HFF-Myc (cell line): ENCODE data around the gene C9orf72.
A peak's percentile ranks its signal among the peaks of the same experiment; 100 is the strongest.
"Not testable (repeated sequence)": the region's sequence is repeated elsewhere in the genome, so short reads cannot be mapped to it uniquely, and the experiment has no call there.

ENCODE experiments used
- DNase-seq: peaks from one replicate; pipeline ENCODE4 v3.0.0-alpha.2; 2011; ENCODE audit warnings: low read depth; ENCODE audit errors: extremely low read depth
- H3K4me3 ChIP-seq: replicated peaks from 2 replicates; pipeline ENCODE4 v1.5.1; 2011; ENCODE audit warnings: low read depth, mild to moderate bottlenecking, control low read depth, low read length
- TF ChIP-seq, protein P1 (sequence below): IDR thresholded peaks from 2 replicates; pipeline ENCODE4 v1.5.1; 2012; ENCODE audit warnings: mild to moderate bottlenecking, low read depth, low read length, control low read depth; ENCODE audit errors: missing control alignments

C9orf72 gene

DNA sequence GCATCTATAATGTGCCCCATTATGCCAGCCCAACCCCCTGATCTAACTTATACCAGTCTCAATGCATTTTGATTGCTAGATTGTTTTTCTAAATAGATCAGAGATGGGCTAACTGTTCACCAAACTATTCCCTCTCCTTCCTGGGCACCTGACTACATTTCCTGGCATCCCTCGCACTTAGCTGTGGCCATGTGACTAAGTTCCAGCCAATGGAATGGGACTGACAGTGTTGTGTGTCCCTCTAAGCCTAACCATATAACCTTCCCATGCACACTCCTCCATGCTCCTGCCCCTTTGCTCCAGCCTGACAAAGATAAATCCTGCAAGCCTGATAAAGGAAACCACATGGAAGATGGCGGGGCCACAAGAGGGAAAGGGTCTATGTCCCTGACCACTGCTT is 61.5 kb downstream of the C9orf72 start:
- DNase-seq: no peak
- TF ChIP-seq, protein P1, sequence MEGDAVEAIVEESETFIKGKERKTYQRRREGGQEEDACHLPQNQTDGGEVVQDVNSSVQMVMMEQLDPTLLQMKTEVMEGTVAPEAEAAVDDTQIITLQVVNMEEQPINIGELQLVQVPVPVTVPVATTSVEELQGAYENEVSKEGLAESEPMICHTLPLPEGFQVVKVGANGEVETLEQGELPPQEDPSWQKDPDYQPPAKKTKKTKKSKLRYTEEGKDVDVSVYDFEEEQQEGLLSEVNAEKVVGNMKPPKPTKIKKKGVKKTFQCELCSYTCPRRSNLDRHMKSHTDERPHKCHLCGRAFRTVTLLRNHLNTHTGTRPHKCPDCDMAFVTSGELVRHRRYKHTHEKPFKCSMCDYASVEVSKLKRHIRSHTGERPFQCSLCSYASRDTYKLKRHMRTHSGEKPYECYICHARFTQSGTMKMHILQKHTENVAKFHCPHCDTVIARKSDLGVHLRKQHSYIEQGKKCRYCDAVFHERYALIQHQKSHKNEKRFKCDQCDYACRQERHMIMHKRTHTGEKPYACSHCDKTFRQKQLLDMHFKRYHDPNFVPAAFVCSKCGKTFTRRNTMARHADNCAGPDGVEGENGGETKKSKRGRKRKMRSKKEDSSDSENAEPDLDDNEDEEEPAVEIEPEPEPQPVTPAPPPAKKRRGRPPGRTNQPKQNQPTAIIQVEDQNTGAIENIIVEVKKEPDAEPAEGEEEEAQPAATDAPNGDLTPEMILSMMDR: no peak
- no peak overlapping the region for H3K4me3 ChIP-seq

DNA sequence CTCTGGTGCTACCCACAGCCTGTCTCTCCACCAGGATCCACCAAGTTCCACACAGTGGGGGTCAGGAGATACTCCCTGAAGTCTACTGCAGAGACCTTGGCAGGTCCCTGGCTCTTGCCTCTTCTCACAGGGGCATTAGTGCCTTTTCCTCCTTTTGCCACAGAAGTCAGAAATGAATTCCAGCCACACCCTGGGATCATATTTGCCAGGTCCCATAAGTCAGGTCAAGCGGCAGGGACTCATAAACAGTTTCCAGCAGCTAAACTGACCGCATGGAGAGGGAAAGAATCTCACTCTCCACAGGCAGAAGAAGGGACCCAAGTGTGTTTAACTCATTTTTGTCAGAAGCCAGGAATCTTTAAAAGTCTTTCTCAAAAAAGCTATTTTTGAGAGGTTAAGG is 62.5 kb downstream of the C9orf72 start:
- DNase-seq: no peak
- no peak overlapping the region for H3K4me3 ChIP-seq
- TF ChIP-seq, protein P1: no peak

DNA sequence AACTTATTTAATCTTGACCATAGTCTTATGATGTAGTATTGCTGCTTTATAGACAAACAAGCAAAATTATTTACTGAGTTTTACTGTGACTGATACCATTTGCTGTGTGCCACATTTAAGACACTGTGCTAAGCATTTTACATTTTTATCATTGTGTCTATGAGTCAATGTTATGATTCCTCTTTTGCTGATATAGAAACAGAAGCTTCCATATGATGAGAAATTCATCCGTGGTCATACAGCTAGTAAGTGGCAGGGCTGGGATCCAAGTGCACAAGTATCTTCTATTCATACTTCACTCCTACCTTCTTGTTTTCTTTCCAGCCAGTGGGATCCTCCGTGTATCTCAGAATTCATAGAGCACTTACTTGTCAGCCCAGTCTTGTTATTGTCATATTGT is 66.3 kb downstream of the C9orf72 start:
- no peak overlapping the region for H3K4me3 ChIP-seq
- DNase-seq: no peak
- TF ChIP-seq, protein P1: no peak

DNA sequence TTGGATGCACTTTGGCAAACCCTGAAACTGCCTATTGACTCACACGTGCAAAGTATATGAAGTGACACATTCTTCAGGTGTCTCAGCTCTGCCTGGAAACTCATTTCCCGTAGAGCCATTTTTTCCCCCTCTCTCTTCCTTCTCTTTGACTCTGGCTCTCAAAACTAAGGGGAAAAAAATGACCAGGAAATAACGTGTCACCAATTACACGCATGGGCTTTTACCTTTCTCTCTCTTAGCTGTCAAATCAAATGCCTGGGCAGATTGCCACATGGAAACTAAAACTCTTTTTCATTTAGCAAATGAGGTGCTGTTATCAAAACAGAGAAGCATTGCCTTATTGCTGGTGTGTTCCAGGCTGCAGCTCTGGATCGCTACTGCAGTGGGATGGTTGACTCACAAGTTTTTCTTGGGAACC is 67.5 kb downstream of the C9orf72 start:
- no peak for DNase-seq
- no peak overlapping the region for H3K4me3 ChIP-seq
- TF ChIP-seq, protein P1: no peak

DNA sequence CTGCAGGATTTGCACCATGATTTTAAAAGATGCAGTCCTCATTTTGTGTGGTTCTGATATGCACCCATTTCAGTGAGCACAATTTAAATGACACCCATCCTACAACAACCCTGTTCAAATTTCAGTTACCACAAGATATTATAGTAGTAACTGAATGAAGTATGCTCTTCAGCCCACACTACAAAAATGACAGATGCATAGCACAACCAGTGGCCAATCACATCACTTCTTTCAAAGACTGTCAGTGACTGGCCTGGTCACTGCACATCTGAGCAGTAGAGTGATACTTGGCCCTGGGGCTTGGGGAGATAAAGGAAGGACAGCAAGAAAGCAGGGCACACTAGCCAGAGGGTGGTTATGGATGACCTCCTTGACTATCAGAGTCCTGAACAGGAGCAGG is 69.0 kb downstream of the C9orf72 start:
- H3K4me3 ChIP-seq: no peak overlapping the region
- TF ChIP-seq, protein P1: no peak
- DNase-seq: no peak

DNA sequence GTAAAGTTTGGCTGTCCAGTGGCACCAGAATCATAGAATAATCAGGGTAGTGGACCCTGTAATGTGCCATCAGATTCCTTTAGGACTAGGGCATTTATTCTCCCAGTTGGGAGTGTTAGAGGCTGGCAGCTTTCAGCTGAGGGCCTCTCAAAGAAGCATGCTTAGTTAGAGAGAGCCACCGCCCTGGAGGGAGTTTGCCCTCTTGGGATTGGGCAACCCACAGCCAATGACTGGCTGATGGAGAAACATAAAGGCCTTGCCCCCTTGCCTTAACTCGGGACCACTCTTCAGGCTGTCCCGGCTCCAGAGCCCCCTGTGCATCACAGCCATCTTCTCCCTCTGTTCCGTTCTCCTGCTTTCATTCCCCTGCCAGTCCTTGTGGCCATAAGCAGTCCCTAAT is 69.7 kb downstream of the C9orf72 start:
- TF ChIP-seq, protein P1: no peak
- DNase-seq: no peak
- no peak overlapping the region for H3K4me3 ChIP-seq

DNA sequence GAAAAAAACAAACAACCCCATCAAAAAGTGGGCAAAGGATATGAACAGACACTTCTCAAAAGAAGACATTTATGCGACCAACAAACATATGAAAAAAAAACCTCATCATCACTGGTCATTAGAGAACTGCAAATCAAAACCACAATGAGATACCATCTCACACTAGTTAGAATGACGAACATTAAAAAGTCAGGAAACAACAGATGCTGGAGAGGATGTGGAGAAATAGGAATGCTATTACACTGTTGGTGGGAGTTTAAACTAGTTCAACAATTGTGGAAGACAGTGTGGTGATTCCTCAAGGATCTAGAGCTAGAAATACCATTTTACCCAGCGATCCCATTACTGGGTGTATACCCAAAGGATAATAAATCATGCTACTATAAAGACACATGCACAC is 72.4 kb downstream of the C9orf72 start:
- DNase-seq, H3K4me3 ChIP-seq: not testable (repeated sequence)

DNA sequence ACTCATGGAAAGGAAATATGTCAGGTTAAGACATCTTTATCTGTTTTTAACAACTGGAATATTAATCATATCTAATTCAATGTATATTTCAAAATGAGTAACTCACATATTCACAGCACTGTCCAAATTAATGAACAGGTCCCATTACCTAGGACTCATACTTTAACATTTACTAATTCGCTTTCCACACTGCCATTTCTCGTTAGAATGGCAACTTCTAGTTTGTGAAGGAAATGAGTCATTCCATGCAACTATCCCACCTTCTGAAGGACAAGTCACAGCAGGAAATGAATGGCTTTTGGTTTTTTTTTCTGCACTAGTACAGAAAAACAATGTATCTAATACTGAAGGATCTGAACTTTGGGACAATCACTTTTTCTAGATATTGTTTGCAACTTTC is 73.8 kb downstream of the C9orf72 start:
- DNase-seq: peak; percentile 15
- TF ChIP-seq, protein P1: no peak
- no peak overlapping the region for H3K4me3 ChIP-seq
